Vagina (tissue), 2 donors: ENCODE measurements around the gene PRKRIP1.

ENCODE experiments used
- CTCF ChIP-seq, 3 experiments: fragments of 450-650 bp in 2 of 3; fragments of 200-600 bp in 1 of 3; sonication (generic) in 1 of 3; IDR thresholded peaks; one replicate each; pipeline ENCODE4 v1.5.1; 2017 to 2019; ENCODE audit warnings: antibody characterized with exemption in 3 of 3, mild to moderate bottlenecking in 2 of 3, moderate library complexity in 2 of 3
- POLR2A ChIP-seq, 2 donors: fragments of 450-650 bp; IDR thresholded peaks; one replicate each; pipeline ENCODE4 v1.6.1; 2017; ENCODE audit warnings: antibody characterized with exemption in 2 of 2, mild to moderate bottlenecking in 2 of 2, moderate library complexity in 2 of 2

GRCh38 chr7:102456327-102456726 is 60.2 kb downstream of the PRKRIP1 start:
- TF ChIP-seq POLR2A (IDR thresholded peaks at IDR 0.05) (no peak), CTCF (IDR thresholded peaks at IDR 0.05) (no peak)
